ENCODE measurements around the gene DSN1.

Gene DSN1

DNA sequence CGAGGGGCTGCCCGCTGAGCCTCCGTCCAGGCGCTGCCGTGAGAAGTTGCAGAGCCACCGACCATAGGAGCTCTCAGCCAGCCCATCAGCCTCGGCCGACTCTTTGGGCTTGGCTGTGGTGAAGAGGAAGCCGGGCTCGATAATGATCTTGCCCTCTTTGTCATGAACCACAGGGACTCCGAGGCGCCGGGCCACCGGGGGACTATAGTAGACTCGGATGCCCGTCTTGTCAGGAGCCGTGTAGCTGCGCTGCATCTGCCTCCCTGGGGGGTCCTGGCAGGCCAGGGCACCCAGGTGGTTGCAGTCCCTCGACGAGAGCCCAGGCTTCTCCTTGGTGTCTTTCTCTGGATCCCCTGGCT, 20.5 kb upstream of the DSN1 start:
- DNase-seq = no peak

- no peak for DNase-seq
These were observed 19.9 kb upstream of the DSN1 start for GRCh38 chr20:36793294-36794115.

DNA sequence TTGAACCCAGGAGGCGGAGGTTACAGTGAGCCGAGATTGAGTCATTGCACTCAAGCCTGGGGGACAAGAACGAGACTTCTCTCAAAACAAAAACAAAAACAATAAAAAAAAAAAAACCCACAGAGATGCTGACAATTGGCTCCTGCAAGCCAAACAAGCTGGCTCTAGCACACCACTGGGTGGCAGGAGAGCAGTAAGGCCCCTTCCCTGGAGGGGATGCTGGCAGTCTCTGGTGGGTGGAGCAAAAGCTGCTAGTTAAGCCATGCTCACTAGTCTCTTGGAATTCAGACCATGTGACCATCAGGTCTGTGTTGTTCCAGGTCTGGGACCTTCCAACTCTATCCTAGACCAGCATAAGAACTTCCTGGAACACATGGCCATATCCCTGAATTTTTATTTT, 18.9 kb upstream of the DSN1 start:
- DNase-seq = no peak

DNA sequence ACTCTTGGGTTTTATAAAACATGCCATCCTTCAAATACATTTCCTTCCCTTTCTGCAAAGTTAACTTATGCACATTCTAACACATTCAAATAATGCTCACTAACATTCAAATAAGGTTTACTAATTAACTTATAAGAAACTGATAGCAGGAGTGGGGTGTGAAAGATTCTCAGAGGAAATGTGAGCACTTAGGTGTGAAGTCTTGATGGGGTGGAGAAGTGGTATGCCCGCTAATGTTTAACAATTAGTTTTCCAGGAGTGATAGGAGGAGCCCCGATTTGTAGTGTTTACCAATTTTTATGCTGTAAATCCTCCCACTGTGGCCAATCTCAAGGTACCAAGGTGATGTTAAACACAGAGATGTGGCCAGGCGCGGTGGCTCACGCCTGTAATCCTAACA, 18.3 kb upstream of the DSN1 start:
- no peak for DNase-seq

- no peak for DNase-seq
These were observed 13.1 kb upstream of the DSN1 start for GRCh38 chr20:36786663-36787062.

- DNase-seq = no peak
These were observed 12.7 kb upstream of the DSN1 start for GRCh38 chr20:36786246-36786645.

GRCh38 chr20:36785308-36785707, 11.7 kb upstream of the DSN1 start:
- no peak for DNase-seq

DNA sequence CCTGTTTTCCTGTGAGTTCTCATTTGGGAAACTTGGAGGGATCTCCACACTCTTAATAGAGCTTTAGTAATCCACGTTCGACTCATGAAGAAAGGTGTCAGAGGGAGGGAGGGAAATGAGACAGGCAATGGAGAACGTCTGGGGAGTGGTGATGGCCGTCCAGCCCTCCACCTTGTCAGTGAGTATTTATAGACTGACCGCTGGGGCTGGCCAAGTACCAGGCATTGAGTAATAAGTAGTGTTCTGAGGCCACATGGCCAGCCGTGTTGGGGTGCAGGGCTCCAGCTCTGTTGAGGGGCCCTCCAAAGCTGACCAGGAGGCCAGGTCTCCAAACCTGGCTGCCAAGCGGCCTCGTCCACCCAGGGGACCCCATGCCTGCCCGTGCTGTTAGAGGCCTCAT, 11.3 kb upstream of the DSN1 start:
- DNase-seq = no peak

- no peak for DNase-seq
These were observed 10.6 kb upstream of the DSN1 start for GRCh38 chr20:36784116-36784515.

DNA sequence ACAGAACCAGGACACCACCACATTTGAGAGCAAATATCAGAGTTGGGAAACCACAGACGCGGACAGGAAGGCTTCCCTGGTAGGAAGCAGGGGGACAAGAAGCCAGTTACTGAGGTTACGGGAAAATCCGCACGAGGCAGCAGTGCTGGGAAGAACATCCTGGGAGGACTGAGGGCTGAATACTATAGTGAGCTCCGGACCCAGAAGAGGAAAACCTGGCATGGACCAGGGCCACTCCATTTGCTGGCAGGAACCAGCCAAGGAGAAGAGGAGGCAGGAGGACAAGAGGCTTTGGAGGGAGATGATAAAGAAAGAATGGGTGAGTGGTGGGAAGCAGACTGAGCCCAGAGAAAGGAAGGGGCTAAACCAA, 6.1 kb upstream of the DSN1 start:
- DNase-seq = no peak

DNA sequence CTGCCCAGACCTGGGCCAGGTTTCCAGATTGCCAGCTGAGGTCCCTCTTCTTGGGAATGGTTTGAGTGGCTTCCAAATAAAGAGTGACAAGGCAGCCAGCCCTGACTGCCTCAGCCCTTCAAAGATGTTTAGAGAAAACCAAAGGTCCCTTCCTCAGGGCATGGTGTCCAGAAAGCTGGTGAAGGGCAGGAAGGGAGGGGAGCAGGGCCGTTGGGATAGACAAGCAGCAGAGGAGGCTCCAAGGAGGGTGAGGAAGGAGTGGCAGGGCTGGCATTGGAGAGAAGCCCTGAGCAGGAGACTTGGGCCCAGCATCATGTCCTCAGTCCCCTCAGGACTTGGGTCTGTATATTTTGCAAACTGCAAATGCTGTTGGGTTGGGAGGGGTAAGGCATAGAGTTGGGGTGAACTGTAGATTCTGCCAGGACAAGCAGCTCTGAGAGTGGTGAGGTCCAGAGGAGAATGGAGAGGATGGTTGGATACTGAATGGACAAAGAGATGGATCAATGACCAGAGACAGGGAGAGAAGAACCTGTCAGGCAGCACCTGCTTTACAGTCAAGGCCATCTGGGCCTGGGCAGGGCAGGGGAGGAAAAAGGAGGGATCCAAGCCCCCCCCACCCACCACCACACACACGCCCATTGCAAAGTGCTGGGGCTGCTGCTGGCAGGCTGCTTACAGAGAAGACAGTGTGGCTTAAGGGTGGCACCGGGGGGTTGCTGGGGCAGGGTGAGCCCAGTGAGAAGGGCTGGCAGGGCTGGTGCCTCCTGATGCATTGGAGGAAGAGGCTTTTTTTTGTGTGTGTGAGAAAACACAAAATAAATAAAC, 5.5 kb upstream of the DSN1 start:
- DNase-seq = no peak

DNA sequence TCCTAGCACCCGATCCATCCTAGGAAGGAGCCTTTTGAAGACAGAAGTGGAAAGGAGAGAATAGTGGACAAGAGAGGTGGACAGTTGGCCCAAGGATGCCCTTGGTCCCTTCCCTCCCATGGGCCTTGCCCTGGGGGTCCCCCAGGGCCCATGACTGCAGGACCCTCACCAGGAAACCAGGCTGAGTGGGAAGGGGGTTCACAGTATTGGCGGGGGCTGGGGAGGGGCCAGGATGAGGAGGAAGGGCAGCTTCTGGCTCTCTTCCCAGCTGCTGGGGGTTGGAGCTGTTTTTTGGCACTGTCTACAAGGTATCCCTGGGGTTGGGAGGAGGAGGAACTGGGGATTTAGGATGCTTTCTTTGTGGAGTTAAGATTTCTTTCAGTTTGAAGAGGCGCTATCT, 4.0 kb upstream of the DSN1 start:
- DNase-seq = no peak

- DNase-seq = no peak
These were observed 3.6 kb upstream of the DSN1 start for GRCh38 chr20:36777167-36777566.

GRCh38 chr20:36775826-36776225, 2.3 kb upstream of the DSN1 start:
- no peak for DNase-seq

DNA sequence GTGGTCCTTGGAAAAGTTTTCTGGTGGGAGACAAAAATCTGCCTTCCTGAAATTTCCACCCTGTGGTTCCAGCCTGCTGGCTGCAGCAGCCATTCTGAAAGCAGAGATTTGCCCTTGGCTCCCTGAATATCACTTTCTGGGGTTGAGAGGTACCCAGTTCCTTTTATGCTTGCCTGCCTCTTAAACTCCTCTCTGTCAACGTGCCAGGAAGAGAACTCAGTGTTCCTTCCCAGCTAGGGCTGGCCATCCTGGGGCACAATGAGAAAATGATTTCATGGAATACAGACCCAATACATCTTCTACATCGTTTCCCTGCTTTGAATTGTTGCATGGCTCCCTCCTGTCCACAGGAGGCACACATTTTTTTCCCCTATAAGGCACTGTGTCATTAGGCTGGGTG, 1.6 kb upstream of the DSN1 start:
- DNase-seq = no peak

GRCh38 chr20:36773107-36773596, 411 bp downstream of the DSN1 start:
- DNase-seq = no peak

- no peak for DNase-seq
These were observed 2.9 kb downstream of the DSN1 start for GRCh38 chr20:36770680-36771079.

DNA sequence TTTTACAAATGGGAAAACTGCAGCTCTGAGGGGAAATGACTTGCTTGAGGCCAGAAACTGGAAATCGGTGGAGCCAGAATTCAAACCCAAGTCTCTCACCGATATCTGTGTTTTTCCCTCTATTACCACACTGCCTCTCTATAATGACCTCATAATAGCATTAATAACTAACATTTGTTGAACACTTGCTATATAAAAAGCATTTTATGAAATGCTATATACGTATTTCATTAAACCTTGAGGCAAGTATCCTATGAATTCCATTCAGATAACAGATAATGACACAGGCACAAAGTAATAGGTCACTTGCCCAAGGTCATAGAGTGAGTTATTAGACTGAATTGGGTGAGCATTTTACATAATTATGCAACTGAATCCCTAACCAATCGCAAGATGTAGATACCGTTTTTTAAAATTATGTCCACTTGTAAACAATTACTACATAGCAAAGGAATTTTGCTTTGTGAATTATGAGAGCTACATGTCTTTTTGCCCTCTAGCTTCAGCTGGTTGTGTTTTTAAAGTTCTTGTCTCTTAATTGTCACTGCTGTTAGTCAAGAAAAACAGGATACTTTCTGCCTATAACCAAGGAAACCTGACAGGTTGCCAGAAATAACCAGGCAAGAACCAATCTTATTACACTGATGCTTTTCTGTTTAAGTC, 4.7 kb downstream of the DSN1 start:
- no peak for DNase-seq

- no peak for DNase-seq
These were observed 12.4 kb downstream of the DSN1 start for GRCh38 chr20:36761125-36761524.

DNA sequence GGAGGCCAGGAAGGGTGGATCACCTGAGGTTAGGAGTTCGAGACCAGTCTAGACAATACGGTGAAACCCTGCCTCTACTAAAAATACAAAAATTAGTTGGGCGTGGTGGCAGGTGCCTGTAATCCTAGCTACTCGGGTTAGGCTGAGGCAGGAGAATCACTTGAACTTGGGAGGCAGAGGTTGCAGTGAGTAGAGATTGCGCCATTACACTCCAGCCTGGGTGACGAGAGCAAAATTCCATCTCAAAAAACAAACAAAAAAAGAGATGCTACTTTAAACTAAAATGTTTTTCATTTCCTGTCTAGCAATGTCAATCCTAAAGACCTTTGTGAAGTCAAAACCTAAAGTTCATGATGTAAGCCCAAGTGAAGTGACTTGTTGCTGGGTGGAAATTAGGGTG, 12.9 kb downstream of the DSN1 start:
- DNase-seq = no peak

- DNase-seq = no peak
These were observed 15.3 kb downstream of the DSN1 start for GRCh38 chr20:36758276-36758675.

GRCh38 chr20:36756496-36756895, 17.1 kb downstream of the DSN1 start:
- no peak for DNase-seq

DNA sequence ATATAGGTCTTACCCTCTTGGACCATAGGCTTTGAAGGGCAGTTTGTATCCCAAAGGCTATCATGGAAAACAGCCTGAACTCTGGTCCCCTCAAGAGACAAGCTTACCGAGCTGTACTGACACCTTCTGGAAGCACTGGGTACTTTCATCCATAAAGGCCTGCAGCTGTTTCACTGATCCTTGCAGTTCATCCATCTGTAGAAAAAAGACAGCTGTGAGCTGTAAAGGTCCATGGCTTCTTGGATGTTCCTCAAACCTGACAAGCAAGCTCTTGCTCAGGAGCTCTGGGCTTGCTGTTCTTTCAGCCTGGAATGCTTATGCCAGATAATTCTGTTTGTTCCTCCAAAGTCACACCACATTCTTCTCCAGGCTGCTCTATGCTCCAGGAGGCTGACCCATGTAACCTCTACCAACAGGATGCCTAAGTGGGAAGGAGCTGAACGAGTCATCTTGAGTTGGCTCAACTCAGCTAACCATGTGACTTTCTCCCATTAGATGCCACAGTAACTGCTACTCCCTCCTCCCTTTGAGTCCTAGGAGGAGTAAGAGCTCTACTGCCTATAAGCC, 18.8 kb downstream of the DSN1 start:
- DNase-seq = peak; percentile 29
